Hepatocyte (in vitro differentiated cells): ENCODE data around the gene RPH3AL. TPM values are rescaled to one million over a fixed set of nuclear protein-coding genes. Genes with fewer than 3 reads are reported as not detected.
A peak's percentile ranks its signal among the peaks of the same experiment; 100 is the strongest.

Experiments
- DNase-seq: peaks from one replicate; pipeline ENCODE4 v3.0.0-alpha.2; 2016; ENCODE audit warnings: low spot score
- H2AFZ ChIP-seq: fragments of 200-600 bp; sonication (generic); 2 replicates; pipeline ENCODE4 v1.6.0; 2016; ENCODE audit warnings: antibody characterized with exemption, mild to moderate bottlenecking
- H3K27ac ChIP-seq: fragments of 200-600 bp; sonication (generic); 2 replicates; pipeline ENCODE4 v1.5.1; 2016; ENCODE audit warnings: mild to moderate bottlenecking
- H3K27me3 ChIP-seq: fragments of 200-600 bp; sonication (generic); 2 replicates; pipeline ENCODE4 v1.6.1; 2016
- H3K36me3 ChIP-seq: fragments of 200-600 bp; sonication (generic); replicated peaks from 2 replicates; pipeline ENCODE4 v1.5.1; 2016; ENCODE audit warnings: low read depth; ENCODE audit not compliant: insufficient read depth
- H3K4me1 ChIP-seq: fragments of 200-600 bp; sonication (generic); 2 replicates; pipeline ENCODE4 v1.5.1; 2016; ENCODE audit warnings: mild to moderate bottlenecking, moderate library complexity; ENCODE audit not compliant: insufficient read depth
- H3K4me2 ChIP-seq: fragments of 200-600 bp; sonication (generic); 2 replicates; pipeline ENCODE4 v1.6.0; 2016
- H3K4me3 ChIP-seq: fragments of 200-600 bp; sonication (generic); 2 replicates; pipeline ENCODE4 v1.5.1; 2016; ENCODE audit warnings: mild to moderate bottlenecking
- H3K79me2 ChIP-seq: fragments of 200-600 bp; sonication (generic); 2 replicates; pipeline ENCODE4 v1.6.0; 2017; ENCODE audit warnings: mild to moderate bottlenecking
- H3K9me2 ChIP-seq: fragments of 200-600 bp; sonication (generic); replicated peaks from 2 replicates; pipeline ENCODE4 v1.6.0; 2017; ENCODE audit warnings: mild to moderate bottlenecking; ENCODE audit not compliant: insufficient read depth
- H3K9me3 ChIP-seq: fragments of 200-600 bp; sonication (generic); 2 replicates; pipeline ENCODE4 v1.5.1; 2016; ENCODE audit warnings: low read depth, mild to moderate bottlenecking
- H4K20me1 ChIP-seq: fragments of 200-600 bp; sonication (generic); 2 replicates; pipeline ENCODE4 v1.6.0; 2016; ENCODE audit warnings: mild to moderate bottlenecking; ENCODE audit not compliant: insufficient read depth, poor library complexity, severe bottlenecking
- EZH2 ChIP-seq: fragments of 200-600 bp; sonication (generic); IDR thresholded peaks from 2 replicates; pipeline ENCODE4 v1.6.1; 2016; ENCODE audit warnings: antibody characterized with exemption, mild to moderate bottlenecking, borderline replicate concordance
- EZH2phosphoT487 ChIP-seq: fragments of 200-600 bp; sonication (generic); IDR thresholded peaks from one replicate; pipeline ENCODE4 v1.6.1; 2018; ENCODE audit warnings: antibody characterized with exemption, mild to moderate bottlenecking, low read depth, moderate library complexity; ENCODE audit not compliant: unreplicated experiment, severe bottlenecking
- WGBS: methylation state at CpG from one replicate; pipeline ENCODE4 v1.1.6; 2016; ENCODE audit warnings: low lambda C conversion rate; ENCODE audit errors: missing lambda C conversion rate; 5-methylcytosine and 5-hydroxymethylcytosine counted together
- polyA plus RNA-seq: library from polyadenylated mRNA; unstranded; fragments of >200 nt; fragmentation: Nextera tagmentation; extraction: Ambion mirVana; gene quantifications from 2 replicates; pipeline ENCODE4 v1.2.1, GENCODE V29; 2016
- total RNA-seq: library from RNA; depleted of rRNA; stranded (reverse); fragments of >200 nt; gene quantifications from 2 replicates; pipeline ENCODE4 v1.2.3, GENCODE V29; 2014
- TF ChIP-seq, protein P1 (sequence below): fragments of 200-600 bp; sonication (generic); IDR thresholded peaks from 2 replicates; pipeline ENCODE4 v1.5.1; 2016; ENCODE audit warnings: antibody characterized with exemption, mild to moderate bottlenecking; ENCODE audit not compliant: poor library complexity

RPH3AL gene
- total and polyA plus RNA-seq, 2 experiments from 2014 or later = 7.0 to 7.6 TPM

DNA sequence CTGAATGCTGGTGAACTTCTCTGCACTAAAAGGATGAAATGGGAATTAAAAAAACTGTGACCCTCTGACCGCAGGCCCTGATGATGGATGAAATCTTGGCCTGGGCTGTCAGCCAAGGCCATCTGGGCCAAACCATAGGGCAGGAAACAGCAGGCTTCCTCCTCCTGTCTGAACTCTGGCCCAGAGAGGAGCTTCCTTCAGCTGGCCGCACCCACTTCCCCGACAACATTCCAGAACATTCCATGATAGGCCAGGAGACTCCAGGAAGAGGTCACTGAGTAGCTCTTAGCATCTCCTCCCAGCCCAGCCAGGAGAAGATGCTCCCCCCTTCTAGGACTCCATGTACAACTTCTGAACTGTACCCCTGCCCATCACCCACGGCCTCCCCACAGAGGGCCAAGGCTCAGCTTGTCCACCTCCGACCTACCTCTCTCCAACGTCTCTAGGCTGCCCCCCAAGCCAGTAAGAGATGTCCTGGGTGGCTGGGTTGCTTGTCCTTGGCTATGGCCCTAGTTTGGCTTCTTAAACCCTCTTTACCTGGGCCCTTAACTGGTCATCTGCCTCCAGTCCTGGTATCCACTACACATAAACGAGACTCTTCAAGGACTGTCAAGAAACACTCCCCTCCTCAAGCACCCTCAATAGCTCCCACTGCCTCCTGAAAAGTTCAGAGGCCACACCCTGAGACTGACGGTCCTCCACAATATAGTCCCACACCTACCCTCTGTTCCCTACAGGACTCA, 1.7 kb downstream of the RPH3AL start:
- Histone ChIP-seq H2AFZ (no peak overlapping the region), H3K9me2 (no peaks in the 10 kb centered on the region), H3K27ac (peak overlapping the region; percentile 98), H3K79me2 (peaks cover 20% of the 10 kb centered on the region), H3K27me3 (no peaks in the 10 kb centered on the region), H3K36me3 (no peaks in the 10 kb centered on the region), H3K4me3 (no peak overlapping the region), H3K9me3 (no peaks in the 10 kb centered on the region), H4K20me1 (no peaks in the 10 kb centered on the region), H3K4me2 (peak overlapping the region; percentile 69), H3K4me1 (peaks cover 54% of the 10 kb centered on the region)
- 85% methylated on average over 8 of the region's 8 CpGs for whole genome bisulfite sequencing
- peak; percentile 69 for DNase-seq
- no peak for TF ChIP-seq EZH2
- TF ChIP-seq, protein P1, sequence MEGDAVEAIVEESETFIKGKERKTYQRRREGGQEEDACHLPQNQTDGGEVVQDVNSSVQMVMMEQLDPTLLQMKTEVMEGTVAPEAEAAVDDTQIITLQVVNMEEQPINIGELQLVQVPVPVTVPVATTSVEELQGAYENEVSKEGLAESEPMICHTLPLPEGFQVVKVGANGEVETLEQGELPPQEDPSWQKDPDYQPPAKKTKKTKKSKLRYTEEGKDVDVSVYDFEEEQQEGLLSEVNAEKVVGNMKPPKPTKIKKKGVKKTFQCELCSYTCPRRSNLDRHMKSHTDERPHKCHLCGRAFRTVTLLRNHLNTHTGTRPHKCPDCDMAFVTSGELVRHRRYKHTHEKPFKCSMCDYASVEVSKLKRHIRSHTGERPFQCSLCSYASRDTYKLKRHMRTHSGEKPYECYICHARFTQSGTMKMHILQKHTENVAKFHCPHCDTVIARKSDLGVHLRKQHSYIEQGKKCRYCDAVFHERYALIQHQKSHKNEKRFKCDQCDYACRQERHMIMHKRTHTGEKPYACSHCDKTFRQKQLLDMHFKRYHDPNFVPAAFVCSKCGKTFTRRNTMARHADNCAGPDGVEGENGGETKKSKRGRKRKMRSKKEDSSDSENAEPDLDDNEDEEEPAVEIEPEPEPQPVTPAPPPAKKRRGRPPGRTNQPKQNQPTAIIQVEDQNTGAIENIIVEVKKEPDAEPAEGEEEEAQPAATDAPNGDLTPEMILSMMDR = no peak
- no peak for TF ChIP-seq EZH2phosphoT487

DNA sequence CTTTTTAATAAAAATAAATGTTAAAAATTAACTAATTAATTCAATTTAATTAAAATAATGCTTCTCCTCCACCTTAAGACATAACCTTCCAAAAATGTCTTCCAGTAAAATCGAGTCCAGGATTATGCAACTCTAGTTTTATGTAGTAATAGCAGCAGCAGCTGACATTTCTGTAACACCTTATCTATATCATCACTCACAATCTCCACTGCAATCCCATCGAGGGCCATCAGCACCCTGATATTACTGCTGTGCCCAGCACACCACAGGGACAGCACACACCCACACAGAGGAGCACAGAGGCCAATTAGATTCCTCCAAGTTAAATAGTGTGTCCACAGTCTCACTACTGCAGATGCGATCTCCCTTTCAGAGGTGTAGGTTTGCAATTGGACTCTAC, 2.9 kb downstream of the RPH3AL start:
- TF ChIP-seq, protein P1 = no peak
- TF ChIP-seq EZH2 (no peak), EZH2phosphoT487 (no peak)
- Histone ChIP-seq H4K20me1 (no peaks in the 10 kb centered on the region), H3K4me2 (no peak overlapping the region), H2AFZ (no peak overlapping the region), H3K9me2 (no peaks in the 10 kb centered on the region), H3K27ac (peak overlapping the region; percentile 98), H3K4me1 (peaks cover 54% of the 10 kb centered on the region), H3K9me3 (no peaks in the 10 kb centered on the region), H3K79me2 (peaks cover 14% of the 10 kb centered on the region), H3K36me3 (no peaks in the 10 kb centered on the region), H3K27me3 (no peaks in the 10 kb centered on the region), H3K4me3 (no peak overlapping the region)
- WGBS = 74% methylated on average over 3 of the region's 3 CpGs
- no peak for DNase-seq

DNA sequence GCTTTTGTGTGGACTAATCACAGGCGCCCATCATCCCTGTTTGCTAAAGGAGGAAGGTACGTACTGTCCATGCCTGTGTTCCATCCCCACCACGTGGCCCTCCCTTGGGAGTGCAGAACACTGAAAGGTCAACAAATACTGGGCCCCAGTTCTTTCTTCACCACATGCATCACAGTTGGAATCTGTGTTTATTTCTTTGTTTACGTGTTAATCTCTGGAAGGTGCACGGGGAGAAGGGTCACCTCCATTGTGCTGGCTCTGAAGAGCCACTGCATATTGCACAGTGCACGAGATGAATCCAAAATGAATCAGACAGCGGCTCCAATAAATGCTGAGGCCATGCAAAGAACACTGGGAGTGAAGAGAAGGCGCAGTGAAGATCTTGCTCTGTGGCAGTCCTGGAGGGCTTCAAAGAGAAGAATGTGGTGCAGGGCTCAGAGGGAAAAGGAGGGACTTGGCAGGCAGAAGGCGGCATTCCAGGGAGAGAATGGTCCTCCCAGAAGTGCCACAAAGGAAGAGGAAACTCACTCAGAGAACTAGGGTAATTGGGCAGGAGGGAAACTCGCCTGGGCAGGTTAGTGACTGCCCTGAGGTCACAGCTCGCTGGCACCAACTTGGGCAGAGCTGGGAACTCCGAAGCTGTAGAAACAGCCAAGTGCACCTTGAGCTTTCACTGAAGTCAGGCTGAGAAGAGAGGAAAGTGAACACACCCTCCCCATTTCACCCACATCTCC, 3.7 kb downstream of the RPH3AL start:
- Histone ChIP-seq H3K79me2 (peaks cover 12% of the 10 kb centered on the region), H3K4me2 (no peak overlapping the region), H3K36me3 (no peaks in the 10 kb centered on the region), H3K27me3 (no peaks in the 10 kb centered on the region), H4K20me1 (no peaks in the 10 kb centered on the region), H3K27ac (peak overlapping the region; percentile 24), H3K4me1 (peaks cover 48% of the 10 kb centered on the region), H3K4me3 (no peak overlapping the region), H2AFZ (no peak overlapping the region), H3K9me3 (no peaks in the 10 kb centered on the region), H3K9me2 (no peaks in the 10 kb centered on the region)
- no peak for DNase-seq
- TF ChIP-seq, protein P1 = peak; percentile 20
- no peak for TF ChIP-seq EZH2phosphoT487
- 73% methylated on average over 12 of the region's 12 CpGs for WGBS
